Loucy (cell line): Measurements from ENCODE around the gene ACCSL.

Source experiments
- EZH2phosphoT487 ChIP-seq: fragments of 200-600 bp; IDR thresholded peaks from 2 replicates; pipeline ENCODE4 v1.6.1; 2018; ENCODE audit warnings: antibody characterized with exemption, mild to moderate bottlenecking, moderate library complexity, borderline replicate concordance
- TF ChIP-seq, protein P1 (sequence below): fragments of 200-600 bp; sonication (generic); conservative IDR thresholded peaks from 2 replicates; pipeline ENCODE4 v1.5.1; 2014; ENCODE audit warnings: mild to moderate bottlenecking, antibody characterized with exemption, low read length

DNA sequence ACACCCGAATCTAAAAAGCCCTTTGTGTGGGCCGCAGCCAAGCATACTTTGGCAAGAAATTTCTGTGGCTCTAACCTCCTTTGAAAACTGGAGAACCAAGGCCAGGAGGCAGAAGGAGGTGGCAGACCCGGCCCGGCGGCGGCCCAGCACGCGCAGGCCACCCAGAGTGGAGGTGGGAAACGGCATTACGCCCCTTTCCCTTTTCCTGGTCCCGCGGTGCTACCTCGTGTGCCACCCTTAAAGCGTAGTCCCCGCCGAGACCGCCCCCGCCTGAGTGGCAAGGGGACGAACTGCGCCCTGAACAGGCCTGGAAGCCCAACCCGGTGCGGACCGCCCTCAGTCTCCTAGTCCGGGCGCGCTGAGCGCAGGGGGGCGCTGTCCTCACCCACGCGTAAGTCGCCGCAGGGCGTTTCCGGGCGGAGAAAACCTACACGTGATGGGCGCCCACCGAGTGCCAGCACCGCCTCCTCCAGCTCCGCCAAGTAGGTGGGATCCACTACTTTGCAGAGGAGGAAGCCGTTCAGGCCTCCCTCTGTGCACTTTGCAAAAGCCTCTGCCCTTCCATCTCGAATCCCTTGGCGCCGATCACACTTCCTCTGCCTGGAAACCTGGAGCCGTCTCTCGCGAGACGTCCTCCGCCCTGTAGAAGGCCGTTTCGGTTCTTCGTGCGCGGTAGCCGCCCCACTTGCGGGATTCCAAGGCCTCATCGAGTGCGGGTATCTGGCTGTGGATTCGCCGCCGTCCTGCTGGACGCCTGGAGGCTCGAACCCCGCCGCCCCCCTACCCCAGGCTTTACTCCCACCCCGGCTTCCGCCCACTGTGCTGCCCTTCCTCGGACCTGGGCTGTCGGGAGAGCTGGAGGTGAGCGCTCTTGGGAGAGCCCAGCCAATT is 18.3 kb downstream of the ACCSL start, which contains the start of gene ACCS:
- TF ChIP-seq, protein P1, sequence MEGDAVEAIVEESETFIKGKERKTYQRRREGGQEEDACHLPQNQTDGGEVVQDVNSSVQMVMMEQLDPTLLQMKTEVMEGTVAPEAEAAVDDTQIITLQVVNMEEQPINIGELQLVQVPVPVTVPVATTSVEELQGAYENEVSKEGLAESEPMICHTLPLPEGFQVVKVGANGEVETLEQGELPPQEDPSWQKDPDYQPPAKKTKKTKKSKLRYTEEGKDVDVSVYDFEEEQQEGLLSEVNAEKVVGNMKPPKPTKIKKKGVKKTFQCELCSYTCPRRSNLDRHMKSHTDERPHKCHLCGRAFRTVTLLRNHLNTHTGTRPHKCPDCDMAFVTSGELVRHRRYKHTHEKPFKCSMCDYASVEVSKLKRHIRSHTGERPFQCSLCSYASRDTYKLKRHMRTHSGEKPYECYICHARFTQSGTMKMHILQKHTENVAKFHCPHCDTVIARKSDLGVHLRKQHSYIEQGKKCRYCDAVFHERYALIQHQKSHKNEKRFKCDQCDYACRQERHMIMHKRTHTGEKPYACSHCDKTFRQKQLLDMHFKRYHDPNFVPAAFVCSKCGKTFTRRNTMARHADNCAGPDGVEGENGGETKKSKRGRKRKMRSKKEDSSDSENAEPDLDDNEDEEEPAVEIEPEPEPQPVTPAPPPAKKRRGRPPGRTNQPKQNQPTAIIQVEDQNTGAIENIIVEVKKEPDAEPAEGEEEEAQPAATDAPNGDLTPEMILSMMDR: peak; percentile 54
- TF ChIP-seq EZH2phosphoT487: no peak
